ENCODE measurements around the gene MMP25. TPM values are rescaled to one million over a fixed set of nuclear protein-coding genes. Genes with fewer than 3 reads are reported as not detected.

The MMP25 gene
- total RNA-seq, 1 experiment from 2014 or later, result 0.05 TPM

GRCh38 chr16:3091551-3091950 lies 45.2 kb downstream of the MMP25 start:
- no peak for DNase-seq (ENCODE audit: low read depth)

- DNase-seq (ENCODE audit: low read depth), result no peak
Measured at GRCh38 chr16:3092501-3092941, 46.2 kb downstream of the MMP25 start.

DNA sequence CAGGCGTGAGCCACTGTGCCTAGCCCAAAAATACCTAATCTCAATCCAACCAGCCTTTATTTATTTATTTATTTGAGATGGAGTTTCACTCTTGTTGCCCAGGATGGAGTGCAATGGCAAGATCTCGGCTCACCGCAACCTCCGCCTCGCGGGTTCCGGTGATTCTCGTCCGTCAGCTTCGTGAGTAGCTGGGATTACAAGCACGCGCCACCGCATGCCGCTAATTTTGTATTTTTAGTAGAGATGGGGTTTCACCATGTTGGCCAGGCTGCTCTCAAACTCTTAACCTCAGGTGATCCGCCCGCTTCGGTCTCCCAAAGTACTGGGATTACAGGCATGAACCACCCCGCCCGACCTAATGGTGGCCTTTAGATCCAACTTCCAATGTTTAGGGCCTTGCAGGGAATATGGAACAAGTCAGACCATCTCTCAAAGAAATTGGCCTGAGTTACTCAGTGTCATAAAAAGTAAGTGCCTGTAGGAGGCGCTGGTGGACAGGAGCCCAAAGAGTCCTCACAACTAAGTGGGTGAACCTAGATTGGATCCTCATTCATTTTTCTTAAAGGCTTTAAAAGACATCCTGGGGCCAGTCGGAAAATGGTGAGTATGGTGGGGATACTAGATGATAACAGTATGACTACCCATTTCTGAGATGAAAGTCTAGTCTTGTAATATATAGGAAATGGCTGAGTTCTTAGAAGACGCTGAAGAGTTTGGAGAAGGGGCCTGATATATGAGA lies 48.1 kb downstream of the MMP25 start:
- DNase-seq (ENCODE audit: low read depth), result peak; percentile 45

GRCh38 chr16:3095869-3096268 lies 49.5 kb downstream of the MMP25 start:
- DNase-seq (ENCODE audit: low read depth), result no peak

GRCh38 chr16:3096362-3096761 lies 50.0 kb downstream of the MMP25 start:
- DNase-seq (ENCODE audit: low read depth), result no peak

- no peak for DNase-seq (ENCODE audit: low read depth)
Measured at GRCh38 chr16:3097266-3097665, 50.9 kb downstream of the MMP25 start.

DNA sequence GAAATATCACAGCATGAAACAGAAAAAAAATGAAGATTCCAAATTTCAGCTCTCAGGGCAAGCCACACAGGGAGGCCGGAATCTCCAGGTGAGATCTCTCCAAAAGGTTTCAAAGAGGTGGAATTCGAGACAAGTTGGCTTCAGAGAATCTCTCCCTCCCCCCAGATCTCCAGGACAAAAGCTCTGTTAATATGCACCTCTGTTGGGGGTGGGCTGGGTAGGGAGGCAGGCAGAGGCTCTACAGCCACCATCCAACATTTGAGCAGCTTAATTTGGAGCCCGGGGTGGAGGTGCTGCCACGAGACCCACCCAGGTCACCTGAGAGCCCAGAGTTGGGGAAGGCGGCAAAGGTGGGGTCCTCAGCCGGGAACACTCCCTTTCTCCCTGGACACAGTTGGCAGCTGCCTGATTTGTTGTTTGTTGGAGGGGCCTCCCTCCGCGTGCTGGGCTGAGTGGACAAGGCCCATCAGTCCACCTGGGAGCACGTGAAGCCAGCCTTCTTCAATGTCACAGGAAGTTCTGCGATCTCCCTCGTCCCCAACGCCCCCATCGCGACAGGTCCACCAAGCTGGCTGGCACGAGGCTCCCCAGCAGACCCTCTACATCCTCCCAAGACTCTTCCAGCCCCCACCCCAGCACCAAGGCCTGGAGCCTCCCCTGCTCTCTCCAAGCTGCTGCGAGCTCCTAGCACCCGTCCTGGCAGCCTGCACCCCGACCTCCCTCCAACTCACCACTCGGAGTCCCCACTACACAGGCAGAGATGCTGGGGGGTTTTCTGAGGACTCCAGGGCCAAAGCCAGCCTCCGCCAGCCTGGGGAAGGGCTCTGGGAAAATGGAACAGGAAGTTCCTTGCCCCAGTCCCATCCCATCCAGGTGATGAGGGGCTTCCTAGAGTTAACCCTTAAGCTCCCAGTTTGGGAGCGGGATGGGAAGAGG lies 52.4 kb downstream of the MMP25 start, which contains the start of gene ZSCAN10:
ZSCAN10 (minus strand) TSS at position 836 of the 936 bp plus-strand sequence. CDS start 6,357 bp downstream, outside the sequence.
- DNase-seq (ENCODE audit: low read depth), result no peak

DNA sequence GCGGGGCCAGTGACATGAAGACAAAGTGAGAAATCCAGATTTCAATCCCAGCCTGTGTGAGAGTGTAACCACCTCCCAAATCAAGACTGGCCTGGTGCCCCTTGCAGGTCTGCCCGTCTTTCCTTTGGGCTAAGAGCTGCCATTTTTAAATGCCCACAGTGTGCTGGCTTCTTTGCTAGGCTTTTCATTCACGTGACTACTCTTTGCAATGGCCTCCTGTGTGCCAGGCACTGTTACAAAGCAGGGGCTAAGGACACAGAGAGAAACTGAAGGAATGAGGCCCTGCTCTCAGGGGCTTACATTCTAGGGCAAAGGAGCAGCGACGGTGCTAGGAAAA lies 53.0 kb downstream of the MMP25 start:
- DNase-seq (ENCODE audit: low read depth), result no peak

DNA sequence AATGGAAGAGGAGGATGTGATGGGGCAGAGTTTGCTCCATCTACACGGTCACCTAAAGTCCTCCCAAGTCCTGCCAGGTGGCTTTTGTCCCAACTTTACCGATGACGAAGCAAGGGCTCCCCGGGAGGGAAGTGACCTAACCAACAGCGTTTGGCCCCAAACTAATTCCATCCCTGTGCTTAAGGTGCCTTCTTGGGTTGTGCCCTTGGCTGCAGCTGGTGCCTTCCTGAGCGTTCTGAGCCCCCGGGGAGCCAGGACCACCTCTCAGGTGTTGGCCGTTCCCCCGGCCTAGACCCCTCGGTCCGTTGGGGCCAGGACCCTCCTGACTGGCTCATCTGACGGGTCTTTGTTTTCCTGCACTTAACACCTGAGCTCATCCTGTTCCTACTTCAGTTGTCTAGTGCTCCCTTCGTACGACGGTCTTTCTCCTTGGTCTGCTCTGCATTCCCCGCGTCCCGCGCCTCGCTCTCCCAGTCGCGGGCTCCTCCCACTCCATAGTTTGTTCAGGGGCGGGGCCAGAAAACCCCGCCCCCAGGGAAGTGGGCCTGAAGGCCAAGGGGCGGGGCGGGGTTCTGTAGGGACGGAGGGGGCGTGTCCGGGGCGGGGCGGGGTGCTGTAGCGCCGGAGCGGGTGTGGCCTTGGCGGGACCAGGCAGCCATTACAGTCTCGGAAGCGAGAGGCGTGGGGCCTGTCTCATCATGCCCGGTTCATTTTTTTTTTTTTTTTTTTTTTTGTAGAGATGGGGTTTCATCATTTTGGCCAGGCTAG lies 53.6 kb downstream of the MMP25 start:
- DNase-seq (ENCODE audit: low read depth), result peak; percentile 66

DNA sequence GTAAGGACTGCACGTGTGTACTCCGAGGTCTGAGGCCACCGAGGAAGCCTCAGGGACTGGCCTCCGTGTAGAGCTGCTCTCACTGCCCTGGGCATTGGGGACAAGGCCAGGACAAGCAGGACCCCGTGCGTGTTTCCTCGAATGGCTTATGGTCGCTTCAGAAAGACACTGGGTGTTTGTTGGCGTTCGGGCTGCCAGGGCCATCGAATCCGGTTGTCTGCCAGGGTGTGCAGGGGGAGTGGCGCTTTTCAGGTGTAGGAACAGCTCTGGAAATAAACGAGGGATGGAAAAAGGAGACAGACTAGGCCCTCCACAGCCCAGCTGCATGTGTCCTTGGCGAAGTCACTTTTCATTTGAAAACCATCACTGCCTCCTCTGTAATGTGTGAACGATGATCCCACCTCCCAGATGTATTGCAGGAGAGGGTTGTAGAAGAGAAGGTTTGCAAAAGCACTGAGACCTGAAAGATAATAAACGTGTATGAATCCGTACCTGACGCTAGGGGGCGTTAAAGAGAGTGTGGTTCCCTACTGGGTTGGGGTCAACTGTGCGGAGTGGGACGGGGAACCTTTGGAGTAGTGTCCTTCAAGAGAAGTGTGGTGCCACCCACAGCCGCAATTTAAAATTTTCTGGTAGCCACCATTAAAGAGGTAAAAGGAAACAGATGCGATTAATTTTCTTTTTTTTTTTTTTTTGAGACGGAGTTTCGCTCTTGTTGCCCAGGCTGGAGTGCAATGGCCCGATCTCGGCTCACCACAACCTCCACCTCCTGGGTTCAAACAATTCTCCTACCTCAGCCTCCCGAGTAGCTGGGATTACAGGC lies 54.9 kb downstream of the MMP25 start:
- DNase-seq (ENCODE audit: low read depth), result no peak

DNA sequence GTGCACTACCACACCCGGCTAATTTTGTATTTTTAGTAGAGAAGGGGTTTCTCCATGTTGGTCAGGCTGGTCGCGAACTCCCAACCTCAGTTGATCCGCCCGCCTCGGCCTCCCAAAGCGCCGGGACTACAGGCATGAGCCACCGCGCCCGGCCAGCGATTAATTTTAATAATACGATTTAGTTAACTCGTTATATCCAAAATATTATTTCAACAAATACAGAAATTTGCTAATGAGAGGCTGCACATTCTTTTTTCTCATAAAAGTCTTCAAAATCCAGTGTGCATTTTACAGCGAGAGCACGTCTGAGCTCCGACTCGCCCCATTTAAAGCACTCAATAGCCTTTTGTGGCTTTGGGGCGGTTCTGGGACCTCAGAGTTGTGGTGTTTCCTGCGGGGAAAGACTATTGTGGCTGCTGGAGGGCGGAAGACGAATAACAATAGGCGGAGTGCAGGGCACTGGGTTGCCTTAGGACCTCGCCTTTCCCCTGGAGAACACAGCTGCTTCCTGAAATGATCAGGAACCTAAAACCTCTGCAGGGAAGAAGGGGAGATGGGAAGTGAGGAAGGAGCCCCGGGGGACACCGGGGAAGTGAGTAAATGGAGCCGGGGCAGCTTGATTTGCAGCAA lies 55.6 kb downstream of the MMP25 start:
- no peak for DNase-seq (ENCODE audit: low read depth)

DNA sequence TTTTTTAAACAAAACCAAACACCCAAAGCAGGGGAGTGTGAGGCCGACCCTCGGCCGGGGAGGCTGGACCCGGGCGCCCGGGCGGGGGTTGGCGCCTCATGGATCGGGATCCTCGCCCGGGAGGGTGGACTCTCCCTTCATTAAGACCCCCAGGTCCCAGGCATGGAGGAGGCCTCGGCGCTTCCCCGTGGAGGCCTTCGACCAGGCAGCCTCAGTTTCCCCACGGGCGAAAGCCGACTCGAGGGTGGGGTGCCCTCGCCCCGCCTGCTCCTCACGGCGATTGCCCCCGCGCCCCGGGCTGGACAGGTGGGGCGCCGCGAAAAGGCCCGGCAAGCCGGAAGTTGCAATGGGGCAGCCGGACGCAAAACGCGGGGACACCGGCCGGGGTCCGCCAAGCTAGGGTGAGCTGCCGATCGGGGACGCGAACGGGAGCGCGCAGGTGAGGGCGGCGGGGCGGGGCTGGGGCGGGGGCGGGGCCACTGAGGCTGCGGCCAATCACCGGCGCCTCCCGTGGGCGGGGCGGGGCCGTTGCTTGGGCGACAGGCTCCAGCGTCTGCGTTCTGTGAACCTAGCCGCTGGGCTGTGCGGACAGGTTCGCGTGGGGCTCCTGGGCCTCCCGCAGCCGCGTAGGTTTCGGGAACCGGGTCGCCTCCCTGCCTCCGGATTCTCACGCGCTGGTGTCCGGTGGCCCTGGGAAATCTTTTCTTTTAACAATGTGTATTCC lies 60.0 kb downstream of the MMP25 start:
- DNase-seq (ENCODE audit: low read depth), result peak; percentile 83

Small RNA genes within 50 kb of the gene (small RNA-seq; reads per million reads assigned to genes)
- 0.18 reads per million for gene RNU1-22P

Other genes with a start within 250 kb of the MMP25 start
- gene PRSS41, start 248.1 kb upstream of the MMP25 start, total RNA-seq (2014; rRNA removed; shearing (Covaris generic)), result not detected in 2 replicates
- not detected in 2 replicates for gene PRSS21, start 229.3 kb upstream of the MMP25 start, total RNA-seq (2014; rRNA removed; shearing (Covaris generic))
- 0.20 and 0.47 TPM in 2 replicates for gene ZG16B, start 216.3 kb upstream of the MMP25 start, total RNA-seq (2014; rRNA removed; shearing (Covaris generic))
- gene PRSS22, start 188.4 kb upstream of the MMP25 start, total RNA-seq (2014; rRNA removed; shearing (Covaris generic)), result not detected in 2 replicates
- 33.2 and 34.5 TPM in 2 replicates for gene FLYWCH2, start 163.3 kb upstream of the MMP25 start, total RNA-seq (2014; rRNA removed; shearing (Covaris generic))
- 21.0 and 25.8 TPM in 2 replicates for gene FLYWCH1, start 134.6 kb upstream of the MMP25 start, total RNA-seq (2014; rRNA removed; shearing (Covaris generic))
- gene KREMEN2, start 82.3 kb upstream of the MMP25 start, total RNA-seq (2014; rRNA removed; shearing (Covaris generic)), result 2.4 and 2.5 TPM in 2 replicates
- gene PAQR4, start 77.2 kb upstream of the MMP25 start, total RNA-seq (2014; rRNA removed; shearing (Covaris generic)), result 47.9 TPM in 2 replicates
- 37.6 and 46.9 TPM in 2 replicates for gene PKMYT1, start 66.1 kb upstream of the MMP25 start, total RNA-seq (2014; rRNA removed; shearing (Covaris generic))
- gene CLDN9, start 33.6 kb upstream of the MMP25 start, total RNA-seq (2014; rRNA removed; shearing (Covaris generic)), result not detected in 2 replicates
- 0.07 TPM in 1 of 2 replicates, not detected in the other for gene CLDN6, start 28.4 kb upstream of the MMP25 start, total RNA-seq (2014; rRNA removed; shearing (Covaris generic))
- 411 and 496 TPM in 2 replicates for gene TNFRSF12A, start 26.2 kb upstream of the MMP25 start, total RNA-seq (2014; rRNA removed; shearing (Covaris generic))
- gene HCFC1R1, start 22.6 kb upstream of the MMP25 start, total RNA-seq (2014; rRNA removed; shearing (Covaris generic)), result 246 and 370 TPM in 2 replicates
- 56.9 and 64.6 TPM in 2 replicates for gene THOC6, start 22.5 kb upstream of the MMP25 start, total RNA-seq (2014; rRNA removed; shearing (Covaris generic))
- not detected in 2 replicates for gene BICDL2, start 9.6 kb upstream of the MMP25 start, total RNA-seq (2014; rRNA removed; shearing (Covaris generic))
- 1.6 and 2.5 TPM in 2 replicates for gene IL32, start 19.1 kb downstream of the MMP25 start, total RNA-seq (2014; rRNA removed; shearing (Covaris generic))
- not detected in 2 replicates for gene ZSCAN10, start 52.7 kb downstream of the MMP25 start, total RNA-seq (2014; rRNA removed; shearing (Covaris generic))
- 15.3 and 16.6 TPM in 2 replicates for gene ZNF205, start 66.0 kb downstream of the MMP25 start, total RNA-seq (2014; rRNA removed; shearing (Covaris generic))
- gene ZNF213, start 88.5 kb downstream of the MMP25 start, total RNA-seq (2014; rRNA removed; shearing (Covaris generic)), result 3.8 and 4.6 TPM in 2 replicates
- not detected in 2 replicates for gene OR1F1, start 141.6 kb downstream of the MMP25 start, total RNA-seq (2014; rRNA removed; shearing (Covaris generic))
- 12.5 and 13.2 TPM in 2 replicates for gene ZNF200, start 188.6 kb downstream of the MMP25 start, total RNA-seq (2014; rRNA removed; shearing (Covaris generic))
- 0.03 TPM in 1 of 2 replicates, not detected in the other for gene MEFV, start 210.1 kb downstream of the MMP25 start, total RNA-seq (2014; rRNA removed; shearing (Covaris generic))
- gene ZNF263, start 236.9 kb downstream of the MMP25 start, total RNA-seq (2014; rRNA removed; shearing (Covaris generic)), result 38.8 and 39.1 TPM in 2 replicates

Measured in HT1080 (cell line).